K562 (cell line): ENCODE measurements around the gene TPBGL. TPM values are rescaled to one million over a fixed set of nuclear protein-coding genes. Genes with fewer than 3 reads are reported as not detected.
A peak's percentile ranks its signal among the peaks of the same experiment; 100 is the strongest.

Source experiments
- ATAC-seq: fragments of 200-7000 bp; cut with Tn5 transposase; 3 replicates; pipeline ENCODE4 v1.9.1; 2020; ENCODE audit warnings: moderate library complexity
- BruUV-seq: library from RNA; stranded (reverse); fragments of 400-500 nt; replicated peaks from 2 replicates; lab custom pipeline; 2021; lab: Mats Ljungman, UMichigan
- CTCF ChIA-PET: fragments of 300-600 bp; formaldehyde crosslinking; extraction: SDS; loops from one replicate; lab custom pipeline; 2021; ENCODE audit warnings: low intra/inter-chr PET ratio; lab: Yijun Ruan, JAX
- POLR2A ChIA-PET: fragments of 300-600, 350-650 bp; sonication (Branson Sonifier 250); formaldehyde crosslinking; extraction: SDS; loops from one replicate; lab custom pipeline; 2021; ENCODE audit warnings: antibody characterized with exemption, inconsistent platforms; lab: Yijun Ruan, JAX
- DNase-seq, 4 experiments: peaks; one replicate each; pipeline versions ENCODE4 v3.0.0 to v3.0.0-alpha.2; 2011 to 2018; ENCODE audit warnings: low spot score in 3 of 4, mixed read lengths in 3 of 4; ENCODE audit errors: extremely low read depth in 1 of 4
- FAIRE-seq: peaks from 2 replicates; lab custom pipeline; 2011; peaks lifted over from hg19 to GRCh38; lab: Jason Lieb, UNC
- H2AFZ ChIP-seq: 2 replicates; pipeline ENCODE4 v1.6.0; 2011; ENCODE audit warnings: low read depth, low read length, control low read depth, inconsistent platforms
- H3K27ac ChIP-seq: fragments of 200-600 bp; 3 replicates; pipeline ENCODE4 v1.8.0; 2011; ENCODE audit warnings: low read depth, mild to moderate bottlenecking, control low read depth, inconsistent platforms, low read length, moderate library complexity, mixed read lengths; ENCODE audit errors: extremely low read depth
- H3K27me3 ChIP-seq, 2 experiments: fragments of 300-600 bp in 1 of 2; 2 replicates in 1 of 2; 3 replicates in 1 of 2; pipeline versions ENCODE4 v1.6.0 to v1.8.0; 2011; ENCODE audit warnings: inconsistent platforms in 2 of 2, low read length in 2 of 2, mild to moderate bottlenecking in 1 of 2, mixed read lengths in 1 of 2, moderate library complexity in 1 of 2; ENCODE audit not compliant: control insufficient read depth in 2 of 2, insufficient read depth in 2 of 2
- H3K36me3 ChIP-seq: fragments of 300-600 bp; 3 replicates; pipeline ENCODE4 v1.8.0; 2011; ENCODE audit warnings: mild to moderate bottlenecking, low read length, inconsistent platforms; ENCODE audit not compliant: control insufficient read depth, insufficient read depth
- H3K4me1 ChIP-seq, 2 experiments: fragments of 200-600 bp in 1 of 2; replicated peaks in 1 of 2; 2 replicates in 1 of 2; 3 replicates in 1 of 2; pipeline versions ENCODE4 v1.5.1 to v1.8.0; 2011; ENCODE audit warnings: inconsistent platforms in 2 of 2, low read length in 2 of 2, mild to moderate bottlenecking in 1 of 2, mixed read lengths in 1 of 2, moderate library complexity in 1 of 2; ENCODE audit not compliant: control insufficient read depth in 2 of 2, insufficient read depth in 2 of 2
- H3K4me2 ChIP-seq: 2 replicates; pipeline ENCODE4 v1.6.1; 2011; ENCODE audit warnings: low read length, control low read depth, inconsistent platforms, mixed read lengths; ENCODE audit not compliant: insufficient read depth
- H3K4me3 ChIP-seq: fragments of 200-600 bp; sonication (generic), shearing (Covaris generic); 2 replicates; pipeline ENCODE4 v1.5.1; 2016; ENCODE audit warnings: control low read depth, inconsistent platforms
- H3K79me2 ChIP-seq: fragments of 200-600 bp; 3 replicates; pipeline ENCODE4 v1.8.0; 2011; ENCODE audit warnings: low read length, inconsistent platforms; ENCODE audit not compliant: control insufficient read depth, insufficient read depth
- H3K9ac ChIP-seq, 2 experiments: 2 replicates each; pipeline versions ENCODE4 v1.6.0 to v1.6.1; 2011; ENCODE audit warnings: low read depth in 2 of 2, low read length in 2 of 2, control low read depth in 1 of 2, inconsistent platforms in 1 of 2, mild to moderate bottlenecking in 1 of 2, mixed read lengths in 1 of 2; ENCODE audit not compliant: insufficient read depth in 1 of 2
- H3K9me1 ChIP-seq: one replicate; pipeline ENCODE4 v1.6.0; 2011; ENCODE audit warnings: inconsistent platforms, mild to moderate bottlenecking, low read length, moderate library complexity; ENCODE audit not compliant: control insufficient read depth, insufficient read depth
- H3K9me3 ChIP-seq: replicated peaks from 2 replicates; pipeline ENCODE4 v1.5.1; 2011; ENCODE audit warnings: low read depth, low read length, inconsistent platforms; ENCODE audit not compliant: control insufficient read depth, insufficient read depth
- H4K20me1 ChIP-seq: replicated peaks from 2 replicates; pipeline ENCODE4 v1.6.1; 2011; ENCODE audit warnings: low read length, inconsistent platforms, mixed read lengths; ENCODE audit not compliant: control insufficient read depth, insufficient read depth
- ETV6 ChIP-seq, 3 experiments: fragments of 150-350 bp in 1 of 3; sonication (generic) in 1 of 3; formaldehyde crosslinking in 1 of 3; IDR thresholded peaks; 2 replicates each; pipeline versions ENCODE4 v1.6.1 to v1.8.0; 2014 to 2022; ENCODE audit warnings: borderline replicate concordance in 2 of 3, low read depth in 2 of 3, antibody characterized with exemption in 1 of 3, low read length in 1 of 3, mild to moderate bottlenecking in 1 of 3, missing genetic modification reagents in 1 of 3
- FOXA3 ChIP-seq, 2 experiments: fragments of 450-650 bp in 1 of 2; sonication (generic) in 1 of 2; formaldehyde crosslinking; IDR thresholded peaks in 1 of 2; conservative IDR thresholded peaks in 1 of 2; 2 replicates each; pipeline versions ENCODE4 v1.4.0 to v1.8.0; 2020 to 2022; ENCODE audit warnings: mild to moderate bottlenecking in 2 of 2, missing genetic modification reagents in 1 of 2
- KLF13 ChIP-seq: fragments of 450-650 bp; IDR thresholded peaks from 2 replicates; pipeline ENCODE4 v1.6.1; 2016; ENCODE audit warnings: missing genetic modification characterization, low read depth, mild to moderate bottlenecking, missing compliant biosample characterization, moderate library complexity, borderline replicate concordance
- MECOM ChIP-seq: fragments of 250-450 bp; sonication (Bioruptor Pico); IDR thresholded peaks from 2 replicates; pipeline ENCODE4 v1.8.0; 2022; ENCODE audit warnings: inconsistent platforms
- NELFE ChIP-seq: IDR thresholded peaks from 2 replicates; pipeline ENCODE4 v1.6.1; 2011; ENCODE audit warnings: mild to moderate bottlenecking; ENCODE audit not compliant: insufficient read depth, insufficient read length
- POLR2AphosphoS2 ChIP-seq: IDR thresholded peaks from 2 replicates; pipeline ENCODE4 v1.6.1; 2012; ENCODE audit warnings: low read length, improper control_type of control experiment
- RBM15 ChIP-seq: fragments of 200-400 bp; formaldehyde crosslinking; IDR thresholded peaks from 2 replicates; pipeline ENCODE4 v1.6.1; 2018; ENCODE audit warnings: mild to moderate bottlenecking, low read length, moderate library complexity; ENCODE audit not compliant: insufficient read depth
- SMAD2 ChIP-seq: fragments of 150-350 bp; IDR thresholded peaks from 2 replicates; pipeline ENCODE4 v1.6.1; 2014; ENCODE audit warnings: low read depth, mild to moderate bottlenecking, low read length
- TAF7 ChIP-seq: fragments of 450-650 bp; IDR thresholded peaks from 2 replicates; pipeline ENCODE4 v1.6.1; 2016; ENCODE audit warnings: missing genetic modification characterization, missing compliant biosample characterization
- ZKSCAN3 ChIP-seq: fragments of 250-450 bp; sonication (Bioruptor Pico); IDR thresholded peaks from 2 replicates; pipeline ENCODE4 v1.4.0; 2020
- ZNF232 ChIP-seq: sonication (generic); formaldehyde crosslinking; IDR thresholded peaks from 2 replicates; pipeline ENCODE4 v1.8.0; 2022; ENCODE audit warnings: mild to moderate bottlenecking, missing genetic modification reagents
- ZNF644 ChIP-seq: fragments of 200-800 bp; sonication (Bioruptor generic); IDR thresholded peaks from 2 replicates; pipeline ENCODE4 v1.6.1; 2016; ENCODE audit warnings: low read depth, missing genetic modification characterization, missing compliant biosample characterization
- WGBS: fragments of 100-300 bp; shearing (Covaris generic); methylation state at CpG from one replicate; pipeline ENCODE4 v1.1.6; 2016; ENCODE audit warnings: low coverage, mixed read lengths; ENCODE audit not compliant: insufficient coverage; ENCODE audit errors: missing lambda C conversion rate; 5-methylcytosine and 5-hydroxymethylcytosine counted together
- in situ Hi-C: fragments of 300-500 bp; cut with MboI; formaldehyde crosslinking; loops from 4 replicates; pipeline ENCODE4 v1.15.0; 2018; ENCODE audit warnings: inconsistent platforms, mixed read lengths
- intact Hi-C: fragments of 100-400 bp; cut with micrococcal nuclease; formaldehyde crosslinking; loops from 2 replicates; pipeline ENCODE4 v1.14.2; 2022
- polyA plus RNA-seq, 8 experiments: library from polyadenylated mRNA; depleted of rRNA in 4 of 8; stranded (reverse) in 5 of 8; unstranded in 3 of 8; fragments of >200 nt; fragmentation: Nextera tagmentation in 2 of 8; fragmentation: Illumina TruSeq in 1 of 8; extraction: Ambion mirVana in 2 of 8; extraction: Trizol in 1 of 8; gene quantifications; 2 replicates each; pipeline versions ENCODE4 v1.2.1 to v1.2.3, GENCODE V29; 2011 to 2014; ENCODE audit warnings: inconsistent platforms in 1 of 8, missing spikeins in 1 of 8
- total RNA-seq, 7 experiments: library from RNA; depleted of rRNA in 6 of 7; stranded (reverse); fragments of >200 nt in 6 of 7; fragmentation: Illumina TruSeq in 2 of 7; extraction: Trizol in 2 of 7; gene quantifications; 2 replicates each; pipeline versions ENCODE4 v1.2.1 to v1.2.3, GENCODE V29; 2011 to 2021; ENCODE audit warnings: low replicate concordance in 1 of 7
- TF ChIP-seq, protein P1 (sequence below): IDR thresholded peaks from 2 replicates; pipeline ENCODE4 v1.6.1; 2014; ENCODE audit warnings: antibody characterized with exemption
- TF ChIP-seq, protein P2 (sequence below): IDR thresholded peaks from 3 replicates; pipeline ENCODE4 v1.6.1; 2011; ENCODE audit warnings: borderline replicate concordance, mild to moderate bottlenecking, moderate library complexity; ENCODE audit not compliant: insufficient read length; ENCODE audit errors: extremely low read depth

Gene TPBGL
- total and polyA plus RNA-seq, 9 of the 15 experiments (the other 6 are each of a cell fraction or from before 2014, with no cell fraction given), result 0.04 to 0.11 (median 0.06) TPM; not detected in 6

DNA sequence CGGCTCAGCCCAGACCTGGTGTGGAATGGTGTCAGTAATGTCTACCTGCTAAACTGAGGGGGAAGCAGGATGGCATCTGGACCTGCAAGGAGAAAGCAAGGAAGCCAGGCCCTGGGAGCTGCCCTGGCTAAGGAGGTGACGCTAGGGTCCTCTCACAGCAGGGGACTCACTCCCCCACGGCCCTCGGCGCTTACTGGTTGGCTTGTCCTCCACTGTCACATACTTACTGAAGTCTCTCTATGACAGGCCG lies 48.9 kb downstream of the TPBGL start (continued):
- TF ChIP-seq KLF13 (tag) (no peak), SMAD2 (no peak), ETV6 (IDR thresholded peaks at IDR 0.05; ENCODE audit: borderline replicate concordance in 1 of 2, low read depth in 2 of 2, low read length in 1 of 2) (no peak), ETV6 (CRISPR knock-in tag; IDR thresholded peaks at IDR 0.05; ENCODE audit: borderline replicate concordance) (no peak), NELFE (no peak), TAF7 (tag) (no peak), RBM15 (no peak), POLR2AphosphoS2 (no peak)
- TF ChIP-seq, all 486 proteins: peak for 0

- Histone ChIP-seq H3K36me3 (peaks cover 30% of the 10 kb centered on the region; the same call in 1 of the 3 replicates), H3K9me3 (no peaks in the 10 kb centered on the region), H3K9me1 (peaks cover 7% of the 10 kb centered on the region), H3K4me2 (no peak overlapping the region), H2AFZ (no peak overlapping the region), H4K20me1 (0 out of 2 replicates have a peak, but pooled peaks cover 5% of the 10 kb centered on the region), H3K9ac (peak overlapping the region in 1 of 2 experiments; percentile 82; a peak in 1 of 4 replicates), H3K4me3 (no peak overlapping the region), H3K4me1 (peaks cover 4 to 10% of the 10 kb centered on the region in 2 experiments; a peak in 3 of 5 replicates), H3K27me3 (no peaks in the 10 kb centered on the region), H3K27ac (no peak overlapping the region), H3K79me2 (no peaks in the 10 kb centered on the region; the same call in 2 of the 3 replicates)
- in situ Hi-C loops, result no loop called here
- ChIA-PET POLR2A (interaction anchor here (0.7 kb wide), 1 partner anchor 317 kb away, joined by 3 read pairs; no protein-coding TSS in a partner anchor), CTCF (no interaction called here)
- intact Hi-C loops, result no loop called here
- ATAC-seq (no peak), FAIRE-seq (no peak), DNase-seq (no peak)
- BruUV-seq, result no TSS peak
- WGBS, result 91% methylated on average over 9 of the region's 12 CpGs
- no peak for TF ChIP-seq MECOM
- TF ChIP-seq ZNF232, result no peak
- TF ChIP-seq, protein P1, sequence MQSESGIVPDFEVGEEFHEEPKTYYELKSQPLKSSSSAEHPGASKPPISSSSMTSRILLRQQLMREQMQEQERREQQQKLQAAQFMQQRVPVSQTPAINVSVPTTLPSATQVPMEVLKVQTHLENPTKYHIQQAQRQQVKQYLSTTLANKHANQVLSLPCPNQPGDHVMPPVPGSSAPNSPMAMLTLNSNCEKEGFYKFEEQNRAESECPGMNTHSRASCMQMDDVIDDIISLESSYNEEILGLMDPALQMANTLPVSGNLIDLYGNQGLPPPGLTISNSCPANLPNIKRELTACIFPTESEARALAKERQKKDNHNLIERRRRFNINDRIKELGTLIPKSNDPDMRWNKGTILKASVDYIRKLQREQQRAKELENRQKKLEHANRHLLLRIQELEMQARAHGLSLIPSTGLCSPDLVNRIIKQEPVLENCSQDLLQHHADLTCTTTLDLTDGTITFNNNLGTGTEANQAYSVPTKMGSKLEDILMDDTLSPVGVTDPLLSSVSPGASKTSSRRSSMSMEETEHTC, result no peak
- TF ChIP-seq ZKSCAN3 (CRISPR knock-in tag), result no peak
- TF ChIP-seq ZNF644 (tag), result no peak
- TF ChIP-seq FOXA3 (CRISPR knock-in tag; conservative IDR thresholded peaks at IDR 0.05 in 1 of 2, IDR thresholded peaks at IDR 0.05 in 1 of 2), result no peak
- TF ChIP-seq, protein P2, sequence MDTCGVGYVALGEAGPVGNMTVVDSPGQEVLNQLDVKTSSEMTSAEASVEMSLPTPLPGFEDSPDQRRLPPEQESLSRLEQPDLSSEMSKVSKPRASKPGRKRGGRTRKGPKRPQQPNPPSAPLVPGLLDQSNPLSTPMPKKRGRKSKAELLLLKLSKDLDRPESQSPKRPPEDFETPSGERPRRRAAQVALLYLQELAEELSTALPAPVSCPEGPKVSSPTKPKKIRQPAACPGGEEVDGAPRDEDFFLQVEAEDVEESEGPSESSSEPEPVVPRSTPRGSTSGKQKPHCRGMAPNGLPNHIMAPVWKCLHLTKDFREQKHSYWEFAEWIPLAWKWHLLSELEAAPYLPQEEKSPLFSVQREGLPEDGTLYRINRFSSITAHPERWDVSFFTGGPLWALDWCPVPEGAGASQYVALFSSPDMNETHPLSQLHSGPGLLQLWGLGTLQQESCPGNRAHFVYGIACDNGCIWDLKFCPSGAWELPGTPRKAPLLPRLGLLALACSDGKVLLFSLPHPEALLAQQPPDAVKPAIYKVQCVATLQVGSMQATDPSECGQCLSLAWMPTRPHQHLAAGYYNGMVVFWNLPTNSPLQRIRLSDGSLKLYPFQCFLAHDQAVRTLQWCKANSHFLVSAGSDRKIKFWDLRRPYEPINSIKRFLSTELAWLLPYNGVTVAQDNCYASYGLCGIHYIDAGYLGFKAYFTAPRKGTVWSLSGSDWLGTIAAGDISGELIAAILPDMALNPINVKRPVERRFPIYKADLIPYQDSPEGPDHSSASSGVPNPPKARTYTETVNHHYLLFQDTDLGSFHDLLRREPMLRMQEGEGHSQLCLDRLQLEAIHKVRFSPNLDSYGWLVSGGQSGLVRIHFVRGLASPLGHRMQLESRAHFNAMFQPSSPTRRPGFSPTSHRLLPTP, result no peak
Measured at GRCh38 chr11:75289919-75290318, 49.3 kb downstream of the TPBGL start.
